Aorta (tissue), 5 donors: ENCODE results near the gene UBC. TPM values are rescaled to one million over a fixed set of nuclear protein-coding genes. Genes with fewer than 3 reads are reported as not detected.
"Not testable (repeated sequence)": the region's sequence is repeated elsewhere in the genome, so short reads cannot be mapped to it uniquely, and the experiment has no call there.

ENCODE experiments used
- ATAC-seq: fragments of 200-7000 bp; cut with Tn5 transposase; one replicate; pipeline ENCODE4 v1.9.1; 2022; ENCODE audit warnings: moderate library complexity; ENCODE audit not compliant: low FRiP score
- DNase-seq, 2 donors: peaks; one replicate each; pipeline ENCODE4 v3.0.0-alpha.2; 2020
- H3K27ac ChIP-seq, 2 donors: one replicate each; pipeline ENCODE4 v1.5.1; 2013; ENCODE audit warnings: low read length in 2 of 2, mild to moderate bottlenecking in 2 of 2, moderate library complexity in 2 of 2, control low read depth in 1 of 2, inconsistent platforms in 1 of 2, low read depth in 1 of 2
- H3K27me3 ChIP-seq, 2 donors: one replicate each; pipeline ENCODE4 v1.6.1; 2013; ENCODE audit warnings: control low read depth in 1 of 2, low read length in 1 of 2, mild to moderate bottlenecking in 1 of 2, moderate library complexity in 1 of 2; ENCODE audit not compliant: insufficient read depth in 2 of 2, control insufficient read depth in 1 of 2
- H3K36me3 ChIP-seq, 2 donors: one replicate each; pipeline ENCODE4 v1.6.1; 2013; ENCODE audit warnings: control low read depth in 1 of 2, low read length in 1 of 2, mild to moderate bottlenecking in 1 of 2; ENCODE audit not compliant: insufficient read depth in 2 of 2, control insufficient read depth in 1 of 2
- H3K4me1 ChIP-seq, 2 donors: one replicate each; pipeline ENCODE4 v1.6.1; 2013; ENCODE audit warnings: low read length in 2 of 2, control low read depth in 1 of 2, mild to moderate bottlenecking in 1 of 2, moderate library complexity in 1 of 2; ENCODE audit not compliant: insufficient read depth in 2 of 2, control insufficient read depth in 1 of 2
- H3K4me3 ChIP-seq, 2 donors: one replicate each; pipeline ENCODE4 v1.5.1; 2013; ENCODE audit warnings: low read length in 2 of 2, control low read depth in 1 of 2, mild to moderate bottlenecking in 1 of 2
- H3K9me3 ChIP-seq: one replicate; pipeline ENCODE4 v1.6.1; 2013; ENCODE audit warnings: mild to moderate bottlenecking, low read length; ENCODE audit not compliant: control insufficient read depth
- WGBS, 2 donors: extraction: QIAGEN DNeasy Blood & Tissue Kit; methylation state at CpG; one replicate each; pipeline ENCODE4 v1.1.7; 2013; 5-methylcytosine and 5-hydroxymethylcytosine counted together
- intact Hi-C, 2 donors: fragments of 100-400 bp; cut with DNase I; formaldehyde crosslinking; loops; one replicate each; pipeline versions ENCODE4 v1.14.2 to v1.15.0; 2022
- polyA plus RNA-seq, 2 donors: library from polyadenylated mRNA; stranded (reverse); fragments of 200-250 nt; gene quantifications; one replicate each; pipeline ENCODE4 v1.2.3, GENCODE V29; 2013
- total RNA-seq, 2 donors: library from RNA; stranded (reverse); fragmentation: NEBNext Ultra II Directional; extraction: Animal tissue kit (Norgen Biotek cat#: 25700); gene quantifications; one replicate each; pipeline ENCODE4 v1.2.1, GENCODE V29; 2021
- donor health status: healthy with polysubstance abuse.
- donor health status: Bipolar disorder and iron deficiency.
- donor health status: DM: no; HTN: no; CAD: no.
- donor health status: DM: no; HTN: no; CAD: no.
- donor health status: DM: yes; HTN: yes; CAD: no.

UBC gene
- total and polyA plus RNA-seq, 4 donors = 667 to 1,844 (median 1,253) TPM

DNA sequence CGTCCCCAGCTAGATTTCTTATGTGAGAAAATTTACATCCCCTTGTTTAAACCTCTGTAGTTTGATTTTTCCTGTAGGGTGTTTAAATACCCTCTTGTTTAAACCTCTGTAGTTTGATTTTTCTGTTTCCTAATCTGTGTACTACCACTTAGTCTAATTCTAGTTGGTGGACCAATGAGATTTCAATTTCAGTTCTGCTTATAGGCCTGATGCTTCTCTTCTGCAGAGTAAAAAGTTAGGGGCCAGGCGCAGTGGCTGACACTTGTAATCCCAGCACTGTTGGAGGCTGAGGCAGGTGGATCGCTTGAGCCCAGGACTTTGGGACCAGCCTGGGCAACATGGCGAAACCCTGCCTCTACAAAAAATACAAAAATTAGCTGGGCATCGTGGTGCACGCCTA is 11.5 kb downstream of the UBC start:
- Histone ChIP-seq H3K4me1 (peaks cover 0 to 3% of the 10 kb centered on the region in 2 donors), H3K9me3 (no peaks in the 10 kb centered on the region), H3K27me3 (no peaks in the 10 kb centered on the region), H3K4me3 (no peak overlapping the region), H3K36me3 (no peaks in the 10 kb centered on the region), H3K27ac (no peak overlapping the region)
- ATAC-seq = no peak
- peak in 1 of 2 donors; percentile 21 for DNase-seq
- 94 to 95% methylated on average over 6 of the region's 6 CpGs for WGBS, 2 donors
- intact Hi-C loops = loop anchor here in 1 of 2 donors (10.0 kb wide), 1 partner anchor 868 kb away; no protein-coding TSS in a partner anchor

DNA sequence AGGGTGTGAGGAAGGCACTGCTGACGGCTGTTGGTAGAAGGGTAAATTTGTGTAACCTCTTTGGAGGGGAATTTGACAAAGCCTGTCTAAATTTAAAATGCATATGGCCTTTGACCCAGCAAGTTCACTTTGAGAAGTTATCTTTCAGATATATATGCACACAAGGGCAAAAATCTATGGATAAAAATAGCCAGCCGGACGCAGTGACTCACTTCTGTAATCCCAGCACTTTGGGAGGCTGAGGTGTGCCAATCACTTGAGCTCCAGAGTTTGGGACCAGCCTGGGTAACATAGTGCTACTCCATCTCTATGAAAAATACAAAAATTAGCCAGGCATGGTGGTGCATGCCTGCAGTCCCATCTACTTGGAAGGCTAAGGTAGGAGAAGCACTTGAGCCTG is 13.4 kb downstream of the UBC start:
- peak in 1 of 2 donors; percentile 16 for DNase-seq
- no peak overlapping the region for H3K27ac ChIP-seq
- intact Hi-C loops = loop anchor here in 1 of 2 donors (10.0 kb wide), 1 partner anchor 866 kb away; no protein-coding TSS in a partner anchor
- H3K36me3 ChIP-seq = no peaks in the 10 kb centered on the region
- no peaks in the 10 kb centered on the region for H3K27me3 ChIP-seq
- H3K9me3 ChIP-seq = no peaks in the 10 kb centered on the region
- WGBS, 2 donors = 35 to 44% methylated on average over 3 of the region's 3 CpGs
- H3K4me3 ChIP-seq = no peak overlapping the region
- no peak for ATAC-seq
- peaks cover 0 to 3% of the 10 kb centered on the region in 2 donors for H3K4me1 ChIP-seq

DNA sequence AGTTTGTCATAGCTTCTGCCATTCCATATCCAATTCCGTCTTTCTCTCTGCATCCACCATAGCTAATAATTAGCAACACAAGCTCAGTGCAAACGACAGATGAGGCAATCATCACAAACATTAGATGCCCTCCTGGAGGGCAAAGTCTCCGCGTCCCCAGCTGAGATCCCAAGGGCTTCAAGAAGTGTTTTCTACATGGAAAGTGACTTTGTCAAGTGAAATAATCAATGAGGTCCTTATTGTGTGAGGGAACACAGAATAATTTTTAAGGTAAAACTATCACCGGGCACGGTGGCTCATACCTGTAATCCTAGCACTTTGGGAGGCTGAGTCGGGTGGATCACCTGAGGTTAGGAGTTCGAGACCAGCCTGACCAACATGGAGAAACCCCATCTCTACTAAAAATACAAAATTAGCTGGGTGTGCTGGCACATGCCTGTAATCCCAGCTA is 14.1 kb downstream of the UBC start:
- intact Hi-C loops = loop anchor here in 1 of 2 donors (10.0 kb wide), 1 partner anchor 866 kb away; no protein-coding TSS in a partner anchor
- peak in 1 of 2 donors; percentile 4 for DNase-seq
- not testable (repeated sequence) for H3K4me3 ChIP-seq, ATAC-seq, H3K27me3 ChIP-seq, H3K36me3 ChIP-seq, H3K9me3 ChIP-seq, H3K4me1 ChIP-seq, H3K27ac ChIP-seq
- 85% methylated on average over 8 of the region's 8 CpGs for WGBS, 2 donors

DNA sequence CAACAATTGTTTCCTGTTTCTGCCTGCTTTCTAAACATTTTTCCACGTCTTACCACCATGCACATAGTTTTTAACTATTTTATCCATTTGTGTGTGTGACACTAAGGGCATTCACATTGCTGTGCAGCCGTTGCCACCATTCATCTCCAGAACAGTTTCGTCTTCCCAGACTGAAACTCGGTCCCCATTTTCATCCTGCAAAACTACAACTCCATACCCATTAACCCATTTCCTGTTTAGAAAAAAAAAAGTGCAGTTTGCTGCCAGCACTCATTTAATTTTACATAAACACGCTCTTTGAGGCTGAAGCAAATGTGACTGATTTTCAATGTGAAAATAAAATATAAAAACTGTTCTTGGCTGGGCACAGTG is 15.5 kb downstream of the UBC start:
- no peak for DNase-seq
- 21 to 27% methylated on average over 5 of the region's 5 CpGs for WGBS, 2 donors
- no peak overlapping the region for H3K27ac ChIP-seq
- no peaks in the 10 kb centered on the region for H3K9me3 ChIP-seq
- H3K4me1 ChIP-seq = no peaks in the 10 kb centered on the region
- no peaks in the 10 kb centered on the region for H3K27me3 ChIP-seq
- no peak for ATAC-seq
- intact Hi-C loops = loop anchor here in 1 of 2 donors (10.0 kb wide), 1 partner anchor 94 kb away; no protein-coding TSS in a partner anchor
- no peaks in the 10 kb centered on the region for H3K36me3 ChIP-seq
- no peak overlapping the region for H3K4me3 ChIP-seq

DNA sequence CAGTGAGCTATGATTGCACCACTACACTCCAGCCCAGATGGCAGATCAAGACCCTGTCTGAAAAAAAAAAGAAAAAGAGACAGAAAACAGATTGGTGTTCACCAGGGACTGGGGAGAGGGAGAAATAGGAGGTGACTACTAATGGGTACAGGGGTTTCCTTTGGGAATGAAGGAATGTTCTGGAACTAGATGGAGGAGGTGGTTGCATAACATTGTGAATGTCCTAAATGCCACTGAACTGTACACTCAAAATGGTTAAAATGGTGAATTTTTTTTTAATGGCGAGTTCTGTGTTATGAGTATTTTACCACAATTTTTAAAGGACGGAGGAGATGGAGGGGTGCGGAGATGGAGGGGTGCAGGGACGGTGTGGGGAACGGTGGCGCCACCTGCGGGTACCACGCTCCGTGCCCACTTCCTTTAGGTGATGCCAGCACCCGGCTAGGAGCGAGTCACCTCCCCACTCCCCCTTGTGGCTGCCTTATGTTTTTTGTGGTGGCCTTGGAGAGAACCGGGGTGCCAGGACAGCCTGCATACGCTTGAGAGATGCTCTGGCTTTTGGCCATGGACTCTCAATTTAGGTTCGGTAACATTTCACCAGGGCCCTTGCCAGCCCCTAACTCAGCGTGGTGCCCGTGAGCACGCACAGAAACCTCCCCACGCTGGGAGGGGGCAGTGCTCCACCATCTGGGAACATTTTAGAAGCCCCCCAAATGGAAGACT is 16.1 kb downstream of the UBC start:
- H3K36me3 ChIP-seq = no peaks in the 10 kb centered on the region
- no peaks in the 10 kb centered on the region for H3K9me3 ChIP-seq
- H3K4me1 ChIP-seq = no peaks in the 10 kb centered on the region
- peak in 1 of 2 donors; percentile 61 for DNase-seq
- no peak overlapping the region for H3K27ac ChIP-seq
- intact Hi-C loops = loop anchor here in 1 of 2 donors (10.0 kb wide), 1 partner anchor 94 kb away; no protein-coding TSS in a partner anchor
- H3K27me3 ChIP-seq = no peaks in the 10 kb centered on the region
- 15 to 17% methylated on average over 18 of the region's 18 CpGs for WGBS, 2 donors
- peak; percentile 73 for ATAC-seq
- H3K4me3 ChIP-seq = no peak overlapping the region

DNA sequence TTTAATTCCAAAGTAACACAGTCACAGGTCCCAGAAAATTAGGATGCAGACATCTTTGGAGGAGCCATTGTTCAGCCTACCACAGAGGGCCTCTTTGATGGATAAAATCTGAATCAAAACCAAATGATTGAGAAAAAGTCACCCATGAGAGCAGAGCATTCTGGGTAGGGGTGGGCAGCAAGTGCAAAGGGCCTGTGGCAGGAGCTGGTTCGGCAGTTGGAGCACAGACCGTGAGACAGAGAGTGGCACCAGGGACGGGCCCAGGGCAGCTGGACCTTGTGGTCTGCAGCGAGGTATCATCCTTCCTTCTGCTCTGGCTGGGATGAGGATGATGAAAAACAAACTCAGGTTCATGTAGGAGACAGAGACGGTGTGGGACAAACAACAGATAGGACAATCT is 18.0 kb downstream of the UBC start:
- Histone ChIP-seq H3K9me3 (no peaks in the 10 kb centered on the region), H3K27ac (no peak overlapping the region), H3K36me3 (no peaks in the 10 kb centered on the region), H3K4me1 (no peaks in the 10 kb centered on the region), H3K27me3 (no peaks in the 10 kb centered on the region), H3K4me3 (no peak overlapping the region)
- no peak for ATAC-seq
- DNase-seq = no peak
- intact Hi-C loops = loop anchor here in 1 of 2 donors (10.0 kb wide), 1 partner anchor 92 kb away; no protein-coding TSS in a partner anchor
- WGBS, 2 donors = 95 to 98% methylated on average over 5 of the region's 5 CpGs

DNA sequence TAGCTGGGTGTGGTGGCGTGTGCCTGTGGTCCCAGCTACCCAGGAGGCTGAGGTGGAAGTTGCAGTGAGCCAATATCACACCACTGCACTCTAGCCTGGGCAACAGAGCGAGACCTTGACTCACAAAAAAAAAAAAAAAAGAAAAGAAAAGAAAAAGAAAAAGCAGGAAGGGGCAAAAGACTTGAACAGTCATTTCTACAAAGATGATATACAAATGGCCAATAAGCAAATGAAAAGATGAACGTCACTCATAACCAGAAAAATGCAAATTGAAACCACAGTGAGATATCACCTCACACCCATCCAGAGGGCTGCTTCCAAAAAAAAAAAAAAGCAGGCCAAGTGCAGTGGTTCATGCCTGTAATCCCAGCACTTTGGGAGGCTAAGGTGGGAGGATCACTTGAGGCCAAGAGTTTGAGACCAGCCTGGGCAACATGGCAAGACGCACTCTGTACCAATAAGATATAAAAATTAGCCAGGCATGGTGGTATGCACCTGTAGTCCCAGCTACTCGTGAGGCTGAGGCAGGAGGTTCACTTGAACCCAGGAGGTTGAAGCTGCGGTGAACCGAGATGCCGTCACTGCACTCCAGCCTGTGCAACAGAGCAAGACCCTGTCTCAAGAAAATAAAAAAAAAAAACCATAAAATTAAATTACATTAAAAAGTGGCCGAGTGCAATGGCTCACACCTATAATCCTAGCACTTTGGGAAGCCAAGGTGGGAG is 20.5 kb downstream of the UBC start:
- Histone ChIP-seq H3K27ac (no peak overlapping the region), H3K4me1 (no peaks in the 10 kb centered on the region), H3K9me3 (peaks cover 2% of the 10 kb centered on the region), H3K27me3 (no peaks in the 10 kb centered on the region), H3K4me3 (no peak overlapping the region), H3K36me3 (no peaks in the 10 kb centered on the region)
- 96 to 97% methylated on average over 9 of the region's 9 CpGs for WGBS, 2 donors
- no peak for ATAC-seq
- DNase-seq = peak in 1 of 2 donors; percentile 11
- intact Hi-C loops = loop anchor here in 1 of 2 donors (10.0 kb wide), 1 partner anchor 89 kb away; no protein-coding TSS in a partner anchor

DNA sequence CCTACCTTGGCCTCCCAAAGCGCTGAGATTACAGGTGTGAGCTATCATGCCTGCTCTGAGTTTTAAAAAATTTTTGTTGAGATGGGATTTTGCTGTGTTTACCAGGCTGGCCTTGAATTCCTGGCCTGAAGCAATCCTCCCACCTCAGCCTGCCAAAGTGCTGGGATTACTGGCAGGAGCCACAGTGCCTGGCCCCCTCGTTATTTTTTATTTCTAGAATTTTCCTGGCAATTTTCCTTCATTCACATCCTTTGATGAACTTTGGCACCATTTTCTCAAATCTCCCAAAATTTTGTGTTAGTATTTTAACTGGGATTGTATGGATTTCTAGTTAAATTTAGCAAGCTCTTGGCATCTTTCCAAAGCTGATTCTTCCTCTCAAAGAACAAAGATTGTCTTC is 26.2 kb downstream of the UBC start:
- peaks cover 2% of the 10 kb centered on the region for H3K9me3 ChIP-seq
- ATAC-seq (no peak), DNase-seq (peak in 1 of 2 donors; percentile 18)
- no peak overlapping the region for H3K27ac ChIP-seq
- H3K4me3 ChIP-seq = no peak overlapping the region
- H3K4me1 ChIP-seq = no peaks in the 10 kb centered on the region
- intact Hi-C loops = no loop called here
- WGBS, 2 donors = 44 to 51% methylated on average over 2 of the region's 2 CpGs
- no peaks in the 10 kb centered on the region for H3K27me3 ChIP-seq
- no peaks in the 10 kb centered on the region for H3K36me3 ChIP-seq
